ENCODE measurements around the gene DHH. TPM values are rescaled to one million over a fixed set of nuclear protein-coding genes. Genes with fewer than 3 reads are reported as not detected.
A peak's percentile ranks its signal among the peaks of the same experiment; 100 is the strongest.

DHH gene
- total RNA-seq, 3 donors from 2014 or later: 0.11 TPM; not detected in 2

- no peak for ATAC-seq
- Mint-ChIP-seq H3K36me3 (ENCODE audit: insufficient read depth) (peaks cover 37% of the 10 kb centered on the region), H3K4me1 (ENCODE audit: low read depth) (peaks cover 33% of the 10 kb centered on the region), H3K9me3 (no peaks in the 10 kb centered on the region), H3K27me3 (ENCODE audit: low read depth) (no peaks in the 10 kb centered on the region), H3K4me3 (peak overlapping the region; percentile 5)
- no peak for DNase-seq
These were observed 32.5 kb upstream of the DHH start for GRCh38 chr12:49126852-49127763.

- Mint-ChIP-seq H3K4me1 (ENCODE audit: low read depth) (no peaks in the 10 kb centered on the region), H3K27me3 (ENCODE audit: low read depth) (no peaks in the 10 kb centered on the region), H3K36me3 (ENCODE audit: insufficient read depth) (no peaks in the 10 kb centered on the region), H3K9me3 (no peaks in the 10 kb centered on the region), H3K4me3 (no peak overlapping the region)
- no peak for ATAC-seq
- DNase-seq: no peak
These were observed 26.6 kb upstream of the DHH start for GRCh38 chr12:49121047-49121696.

GRCh38 chr12:49111206-49111605 is 16.6 kb upstream of the DHH start:
- H3K36me3 Mint-ChIP-seq (ENCODE audit: insufficient read depth): no peaks in the 10 kb centered on the region
- H3K4me3 Mint-ChIP-seq: peak overlapping the region; percentile 99
- no peaks in the 10 kb centered on the region for H3K9me3 Mint-ChIP-seq
- ATAC-seq (peak; percentile 1 to 2), DNase-seq (no peak)
- peaks cover 37% of the 10 kb centered on the region for H3K4me1 Mint-ChIP-seq (ENCODE audit: low read depth)
- H3K27me3 Mint-ChIP-seq (ENCODE audit: low read depth): no peaks in the 10 kb centered on the region

- DNase-seq (peak; percentile 94), ATAC-seq (peak; percentile 98)
- Mint-ChIP-seq H3K4me1 (ENCODE audit: low read depth) (peaks cover 37% of the 10 kb centered on the region), H3K36me3 (ENCODE audit: insufficient read depth) (no peaks in the 10 kb centered on the region), H3K27me3 (ENCODE audit: low read depth) (no peaks in the 10 kb centered on the region), H3K4me3 (peak within 1 kb of the TSS; percentile 99), H3K9me3 (no peaks in the 10 kb centered on the region)
These were observed 16.0 kb upstream of the DHH start, which contains the start of gene LMBR1L for GRCh38 chr12:49110464-49111155. TSS of gene LMBR1L (minus strand) at chr12:49110847. CDS start at chr12:49110555, 292 bp downstream.

- DNase-seq (no peak), ATAC-seq (peak in 1 of 2 donors; percentile 7)
- H3K4me1 Mint-ChIP-seq (ENCODE audit: low read depth): peaks cover 37% of the 10 kb centered on the region
- H3K36me3 Mint-ChIP-seq (ENCODE audit: insufficient read depth): no peaks in the 10 kb centered on the region
- peak overlapping the region; percentile 99 for H3K4me3 Mint-ChIP-seq
- H3K9me3 Mint-ChIP-seq: no peaks in the 10 kb centered on the region
- H3K27me3 Mint-ChIP-seq (ENCODE audit: low read depth): no peaks in the 10 kb centered on the region
These were observed 15.3 kb upstream of the DHH start for GRCh38 chr12:49109641-49110463.

GRCh38 chr12:49108958-49109404 is 14.4 kb upstream of the DHH start:
- Mint-ChIP-seq H3K9me3 (no peaks in the 10 kb centered on the region), H3K4me1 (ENCODE audit: low read depth) (peaks cover 37% of the 10 kb centered on the region), H3K36me3 (ENCODE audit: insufficient read depth) (peaks cover 3% of the 10 kb centered on the region), H3K27me3 (ENCODE audit: low read depth) (no peaks in the 10 kb centered on the region), H3K4me3 (peak overlapping the region; percentile 99)
- ATAC-seq (no peak), DNase-seq (no peak)

GRCh38 chr12:49105504-49106084 is 11.0 kb upstream of the DHH start:
- Mint-ChIP-seq H3K9me3 (no peaks in the 10 kb centered on the region), H3K4me1 (ENCODE audit: low read depth) (peaks cover 28% of the 10 kb centered on the region), H3K36me3 (ENCODE audit: insufficient read depth) (peaks cover 17% of the 10 kb centered on the region), H3K4me3 (no peak overlapping the region), H3K27me3 (ENCODE audit: low read depth) (no peaks in the 10 kb centered on the region)
- no peak for ATAC-seq
- DNase-seq: no peak

- H3K36me3 Mint-ChIP-seq (ENCODE audit: insufficient read depth): peaks cover 24% of the 10 kb centered on the region
- peaks cover 24% of the 10 kb centered on the region for H3K4me1 Mint-ChIP-seq (ENCODE audit: low read depth)
- no peaks in the 10 kb centered on the region for H3K27me3 Mint-ChIP-seq (ENCODE audit: low read depth)
- no peak overlapping the region for H3K4me3 Mint-ChIP-seq
- no peak for ATAC-seq
- no peaks in the 10 kb centered on the region for H3K9me3 Mint-ChIP-seq
- DNase-seq: no peak
These were observed 10.2 kb upstream of the DHH start for GRCh38 chr12:49104822-49105221.

- H3K27me3 Mint-ChIP-seq (ENCODE audit: low read depth): peaks cover 3% of the 10 kb centered on the region
- ATAC-seq: no peak
- H3K4me1 Mint-ChIP-seq (ENCODE audit: low read depth): peaks cover under 1% of the 10 kb centered on the region
These were observed 5.8 kb upstream of the DHH start for GRCh38 chr12:49100380-49100779.

GRCh38 chr12:49098703-49099102 is 4.1 kb upstream of the DHH start:
- Mint-ChIP-seq H3K4me1 (ENCODE audit: low read depth) (peaks cover 11% of the 10 kb centered on the region), H3K4me3 (no peak overlapping the region), H3K36me3 (ENCODE audit: insufficient read depth) (peaks cover 25% of the 10 kb centered on the region), H3K27me3 (ENCODE audit: low read depth) (peaks cover 14% of the 10 kb centered on the region), H3K9me3 (no peaks in the 10 kb centered on the region)
- ATAC-seq (no peak), DNase-seq (no peak)

More at GRCh38 chr12:49100380-49100779, 5.8 kb upstream of the DHH start:
- H3K4me3 Mint-ChIP-seq: no peak overlapping the region
- H3K36me3 Mint-ChIP-seq (ENCODE audit: insufficient read depth): peaks cover 30% of the 10 kb centered on the region
- no peak for DNase-seq
- no peaks in the 10 kb centered on the region for H3K9me3 Mint-ChIP-seq

GRCh38 chr12:49098035-49098451 is 3.4 kb upstream of the DHH start:
- peaks cover 15% of the 10 kb centered on the region for H3K4me1 Mint-ChIP-seq (ENCODE audit: low read depth)
- ATAC-seq: peak; percentile 52 to 63
- H3K4me3 Mint-ChIP-seq: no peak overlapping the region
- peak; percentile 49 for DNase-seq
- peaks cover 20% of the 10 kb centered on the region for H3K27me3 Mint-ChIP-seq (ENCODE audit: low read depth)
- no peaks in the 10 kb centered on the region for H3K9me3 Mint-ChIP-seq
- H3K36me3 Mint-ChIP-seq (ENCODE audit: insufficient read depth): peaks cover 22% of the 10 kb centered on the region

GRCh38 chr12:49097381-49097780 is 2.8 kb upstream of the DHH start:
- Mint-ChIP-seq H3K36me3 (ENCODE audit: insufficient read depth) (peaks cover 22% of the 10 kb centered on the region), H3K4me1 (ENCODE audit: low read depth) (peaks cover 16% of the 10 kb centered on the region), H3K27me3 (ENCODE audit: low read depth) (peaks cover 26% of the 10 kb centered on the region), H3K4me3 (no peak overlapping the region), H3K9me3 (no peaks in the 10 kb centered on the region)
- ATAC-seq (no peak), DNase-seq (no peak)

GRCh38 chr12:49094975-49095365 is 369 bp upstream of the DHH start:
- Mint-ChIP-seq H3K36me3 (ENCODE audit: insufficient read depth) (peaks cover 7% of the 10 kb centered on the region), H3K4me3 (no peak overlapping the region), H3K4me1 (ENCODE audit: low read depth) (peaks cover 38% of the 10 kb centered on the region), H3K27me3 (ENCODE audit: low read depth) (peaks cover 48% of the 10 kb centered on the region), H3K9me3 (no peaks in the 10 kb centered on the region)
- DNase-seq: no peak
- ATAC-seq: no peak
